Tibial nerve (tissue), 4 donors: Measurements from ENCODE around the gene CDC42EP3.

Experiments used
- EP300 ChIP-seq, 2 donors: sonication (generic); formaldehyde crosslinking; IDR thresholded peaks; one replicate each; pipeline ENCODE4 v1.6.1; 2017; ENCODE audit warnings: antibody characterized with exemption in 2 of 2, mild to moderate bottlenecking in 1 of 2
- TF ChIP-seq, protein P1 (sequence below), 5 experiments: fragments of 200-600 bp in 3 of 5; fragments of 450-650 bp in 2 of 5; sonication (generic) in 3 of 5; IDR thresholded peaks; one replicate each; pipeline ENCODE4 v1.5.1; 2016 to 2019; ENCODE audit warnings: antibody characterized with exemption in 5 of 5, mild to moderate bottlenecking in 3 of 5, moderate library complexity in 2 of 5

DNA sequence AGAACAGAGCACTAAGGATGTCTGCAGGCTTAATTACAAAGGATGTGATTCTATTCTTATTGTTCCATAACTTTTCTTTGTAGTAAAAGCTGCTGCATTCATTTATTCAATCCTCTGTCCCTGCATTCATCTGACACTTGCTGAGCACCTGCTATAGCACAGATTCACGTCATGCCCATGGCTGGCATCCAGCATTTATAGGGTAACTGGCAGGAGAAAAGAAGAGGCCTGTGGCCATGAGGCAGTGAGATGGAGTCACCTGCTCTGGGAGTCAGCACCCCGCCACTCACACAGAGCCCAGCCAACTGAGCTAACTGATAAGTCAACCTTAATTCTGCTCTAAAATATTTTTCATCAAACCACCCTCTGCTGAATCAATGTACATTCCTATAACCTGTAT is 18.3 kb upstream of the CDC42EP3 start:
- TF ChIP-seq, protein P1, sequence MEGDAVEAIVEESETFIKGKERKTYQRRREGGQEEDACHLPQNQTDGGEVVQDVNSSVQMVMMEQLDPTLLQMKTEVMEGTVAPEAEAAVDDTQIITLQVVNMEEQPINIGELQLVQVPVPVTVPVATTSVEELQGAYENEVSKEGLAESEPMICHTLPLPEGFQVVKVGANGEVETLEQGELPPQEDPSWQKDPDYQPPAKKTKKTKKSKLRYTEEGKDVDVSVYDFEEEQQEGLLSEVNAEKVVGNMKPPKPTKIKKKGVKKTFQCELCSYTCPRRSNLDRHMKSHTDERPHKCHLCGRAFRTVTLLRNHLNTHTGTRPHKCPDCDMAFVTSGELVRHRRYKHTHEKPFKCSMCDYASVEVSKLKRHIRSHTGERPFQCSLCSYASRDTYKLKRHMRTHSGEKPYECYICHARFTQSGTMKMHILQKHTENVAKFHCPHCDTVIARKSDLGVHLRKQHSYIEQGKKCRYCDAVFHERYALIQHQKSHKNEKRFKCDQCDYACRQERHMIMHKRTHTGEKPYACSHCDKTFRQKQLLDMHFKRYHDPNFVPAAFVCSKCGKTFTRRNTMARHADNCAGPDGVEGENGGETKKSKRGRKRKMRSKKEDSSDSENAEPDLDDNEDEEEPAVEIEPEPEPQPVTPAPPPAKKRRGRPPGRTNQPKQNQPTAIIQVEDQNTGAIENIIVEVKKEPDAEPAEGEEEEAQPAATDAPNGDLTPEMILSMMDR (IDR thresholded peaks at IDR 0.05): no peak
- no peak for TF ChIP-seq EP300 (IDR thresholded peaks at IDR 0.05)
